ENCODE data around the gene SYNPO2.

SYNPO2 gene

GRCh38 chr4:118843237-118843636 lies 45.4 kb upstream of the SYNPO2 start:
- Histone ChIP-seq H3K9ac (ENCODE audit: low read length) (no peak overlapping the region), H3K4me2 (ENCODE audit: low read depth, low read length, poor library complexity, severe bottlenecking) (no peak overlapping the region)

GRCh38 chr4:118845552-118846050 lies 43.1 kb upstream of the SYNPO2 start:
- Histone ChIP-seq H3K27ac (ENCODE audit: low read depth, low read length) (no peak overlapping the region), H2AFZ (ENCODE audit: low read depth, low read length, severe bottlenecking) (no peak overlapping the region), H3K79me2 (ENCODE audit: insufficient read depth, low read length) (no peaks in the 10 kb centered on the region), H3K36me3 (ENCODE audit: low read length) (no peaks in the 10 kb centered on the region), H3K9me3 (ENCODE audit: insufficient read depth, low read length) (no peaks in the 10 kb centered on the region), H3K4me2 (ENCODE audit: low read depth, low read length, poor library complexity, severe bottlenecking) (no peak overlapping the region), H3K9me2 (replicated peaks; ENCODE audit: insufficient read depth, low read length) (no peaks in the 10 kb centered on the region), H3K9ac (ENCODE audit: low read length) (no peak overlapping the region), H3K4me3 (ENCODE audit: insufficient read depth, low read length, poor library complexity, severe bottlenecking) (no peak overlapping the region), H3K27me3 (ENCODE audit: low read length) (no peaks in the 10 kb centered on the region), H4K20me1 (ENCODE audit: low read depth, low read length) (no peaks in the 10 kb centered on the region), H3F3A (ENCODE audit: insufficient read depth) (no peaks in the 10 kb centered on the region)
- TF ChIP-seq CTCF (IDR thresholded peaks at IDR 0.05; ENCODE audit: insufficient read depth, low read length, poor library complexity, severe bottlenecking) (no peak), EZH2phosphoT487 (conservative IDR thresholded peaks at IDR 0.05; ENCODE audit: low read length) (no peak)

More at GRCh38 chr4:118843237-118843636, 45.4 kb upstream of the SYNPO2 start:
- Histone ChIP-seq H3K36me3 (ENCODE audit: low read length) (no peaks in the 10 kb centered on the region), H3K27ac (ENCODE audit: low read depth, low read length) (no peak overlapping the region), H3K79me2 (ENCODE audit: insufficient read depth, low read length) (no peaks in the 10 kb centered on the region), H3K9me2 (replicated peaks; ENCODE audit: insufficient read depth, low read length) (no peaks in the 10 kb centered on the region), H3F3A (ENCODE audit: insufficient read depth) (no peaks in the 10 kb centered on the region), H3K9me3 (ENCODE audit: insufficient read depth, low read length) (no peaks in the 10 kb centered on the region), H3K27me3 (ENCODE audit: low read length) (no peaks in the 10 kb centered on the region), H2AFZ (ENCODE audit: low read depth, low read length, severe bottlenecking) (no peak overlapping the region), H3K4me3 (ENCODE audit: insufficient read depth, low read length, poor library complexity, severe bottlenecking) (no peak overlapping the region), H4K20me1 (ENCODE audit: low read depth, low read length) (no peaks in the 10 kb centered on the region)
- TF ChIP-seq EZH2phosphoT487 (conservative IDR thresholded peaks at IDR 0.05; ENCODE audit: low read length) = no peak
- TF ChIP-seq CTCF (IDR thresholded peaks at IDR 0.05; ENCODE audit: insufficient read depth, low read length, poor library complexity, severe bottlenecking) = no peak

- Histone ChIP-seq H4K20me1 (ENCODE audit: low read depth, low read length) (no peaks in the 10 kb centered on the region), H3K4me2 (ENCODE audit: low read depth, low read length, poor library complexity, severe bottlenecking) (no peak overlapping the region), H3K4me3 (ENCODE audit: insufficient read depth, low read length, poor library complexity, severe bottlenecking) (no peak overlapping the region), H3K9me3 (ENCODE audit: insufficient read depth, low read length) (no peaks in the 10 kb centered on the region), H3K27ac (ENCODE audit: low read depth, low read length) (no peak overlapping the region), H3F3A (ENCODE audit: insufficient read depth) (no peaks in the 10 kb centered on the region), H3K27me3 (ENCODE audit: low read length) (no peaks in the 10 kb centered on the region), H2AFZ (ENCODE audit: low read depth, low read length, severe bottlenecking) (no peak overlapping the region), H3K36me3 (ENCODE audit: low read length) (no peaks in the 10 kb centered on the region), H3K9ac (ENCODE audit: low read length) (no peak overlapping the region), H3K9me2 (replicated peaks; ENCODE audit: insufficient read depth, low read length) (no peaks in the 10 kb centered on the region), H3K79me2 (ENCODE audit: insufficient read depth, low read length) (no peaks in the 10 kb centered on the region)
- TF ChIP-seq CTCF (IDR thresholded peaks at IDR 0.05; ENCODE audit: insufficient read depth, low read length, poor library complexity, severe bottlenecking) (no peak), EZH2phosphoT487 (conservative IDR thresholded peaks at IDR 0.05; ENCODE audit: low read length) (no peak)
Observed at GRCh38 chr4:118846979-118847378, 41.7 kb upstream of the SYNPO2 start.
